Astrocyte (in vitro differentiated cells and primary cell): ENCODE data around the gene ICE1. TPM values are rescaled to one million over a fixed set of nuclear protein-coding genes. Genes with fewer than 3 reads are reported as not detected.

Experiments
- DNase-seq: peaks from one replicate; pipeline ENCODE4 v3.0.0-alpha.2; 2010; ENCODE audit warnings: low read depth
- FAIRE-seq: peaks from 2 replicates; lab custom pipeline; 2011; peaks lifted over from hg19 to GRCh38; lab: Jason Lieb, UNC
- H2AFZ ChIP-seq: 2 replicates; pipeline ENCODE4 v1.6.0; 2012; ENCODE audit warnings: low read depth, low read length, inconsistent platforms
- H3K27ac ChIP-seq: 2 replicates; pipeline ENCODE4 v1.5.1; 2011; ENCODE audit warnings: low read depth, low read length, inconsistent platforms
- H3K27me3 ChIP-seq: 2 replicates; pipeline ENCODE4 v1.6.0; 2011; ENCODE audit warnings: low read length, inconsistent platforms; ENCODE audit not compliant: insufficient read depth
- H3K36me3 ChIP-seq: 2 replicates; pipeline ENCODE4 v1.5.1; 2011; ENCODE audit warnings: low read length, inconsistent platforms; ENCODE audit not compliant: insufficient read depth
- H3K4me1 ChIP-seq: 2 replicates; pipeline ENCODE4 v1.5.1; 2011; ENCODE audit warnings: low read length, inconsistent platforms; ENCODE audit not compliant: insufficient read depth
- H3K4me2 ChIP-seq: 2 replicates; pipeline ENCODE4 v1.6.0; 2012; ENCODE audit warnings: low read length, inconsistent platforms
- H3K4me3 ChIP-seq: 2 replicates; pipeline ENCODE4 v1.5.1; 2011; ENCODE audit warnings: low read depth, mild to moderate bottlenecking, low read length, inconsistent platforms; ENCODE audit not compliant: insufficient read depth
- H3K79me2 ChIP-seq: 2 replicates; pipeline ENCODE4 v1.6.0; 2012; ENCODE audit warnings: mild to moderate bottlenecking, low read length, inconsistent platforms; ENCODE audit not compliant: insufficient read depth
- H3K9ac ChIP-seq: 2 replicates; pipeline ENCODE4 v1.6.0; 2012; ENCODE audit warnings: mild to moderate bottlenecking, low read length, inconsistent platforms
- H3K9me3 ChIP-seq: 2 replicates; pipeline ENCODE4 v1.5.1; 2012; ENCODE audit warnings: low read depth, mild to moderate bottlenecking, low read length, inconsistent platforms; ENCODE audit not compliant: insufficient read depth
- H4K20me1 ChIP-seq: 2 replicates; pipeline ENCODE4 v1.6.0; 2012; ENCODE audit warnings: low read length, inconsistent platforms; ENCODE audit not compliant: insufficient read depth
- H3K27ac Mint-ChIP-seq: one replicate; pipeline ENCODE4 v1.8.0; 2021; ENCODE audit warnings: mild to moderate bottlenecking, mixed read lengths; ENCODE audit not compliant: unreplicated experiment
- H3K27me3 Mint-ChIP-seq: one replicate; pipeline ENCODE4 v1.8.0; 2021; ENCODE audit warnings: low read depth, mixed read lengths; ENCODE audit not compliant: unreplicated experiment
- H3K36me3 Mint-ChIP-seq: one replicate; pipeline ENCODE4 v1.8.0; 2021; ENCODE audit warnings: low read depth, mixed read lengths; ENCODE audit not compliant: unreplicated experiment
- H3K4me1 Mint-ChIP-seq: one replicate; pipeline ENCODE4 v1.8.0; 2021; ENCODE audit warnings: low read depth, mixed read lengths; ENCODE audit not compliant: unreplicated experiment
- H3K4me3 Mint-ChIP-seq: one replicate; pipeline ENCODE4 v1.8.0; 2021; ENCODE audit warnings: mild to moderate bottlenecking, moderate library complexity, mixed read lengths; ENCODE audit not compliant: unreplicated experiment
- H3K9me3 Mint-ChIP-seq: one replicate; pipeline ENCODE4 v1.8.0; 2021; ENCODE audit warnings: mild to moderate bottlenecking, mixed read lengths; ENCODE audit not compliant: unreplicated experiment
- CTCF ChIP-seq: IDR thresholded peaks from 2 replicates; pipeline ENCODE4 v1.5.1; 2011; ENCODE audit warnings: low read depth, mild to moderate bottlenecking, inconsistent platforms, low read length, moderate library complexity; ENCODE audit not compliant: insufficient read depth
- EZH2 ChIP-seq: IDR thresholded peaks from 2 replicates; pipeline ENCODE4 v1.6.1; 2012; ENCODE audit warnings: mild to moderate bottlenecking, low read length, inconsistent platforms; ENCODE audit not compliant: insufficient read depth
- total RNA-seq: library from RNA; stranded (reverse); gene quantifications from 2 replicates; pipeline ENCODE4 v1.2.1, GENCODE V29; 2021

ICE1 gene
- total RNA-seq, 1 donor from 2014 or later: 40.3 TPM

- peaks cover 4% of the 10 kb centered on the region for H3K9me3 ChIP-seq
- H4K20me1 ChIP-seq: no peaks in the 10 kb centered on the region
- no peaks in the 10 kb centered on the region for H3K4me1 ChIP-seq
- H3K79me2 ChIP-seq: no peaks in the 10 kb centered on the region
- H3K36me3 ChIP-seq: no peaks in the 10 kb centered on the region
- H3K4me3 ChIP-seq: no peak overlapping the region
- H2AFZ ChIP-seq: no peak overlapping the region
- no peak for TF ChIP-seq CTCF
- no peak for TF ChIP-seq EZH2
- Mint-ChIP-seq H3K4me3 (no peak overlapping the region), H3K36me3 (no peaks in the 10 kb centered on the region), H3K9me3 (peaks cover 6% of the 10 kb centered on the region), H3K4me1 (no peaks in the 10 kb centered on the region), H3K27ac (no peak overlapping the region), H3K27me3 (peaks cover 7% of the 10 kb centered on the region)
- FAIRE-seq (no peak), DNase-seq (no peak)
- no peak overlapping the region for H3K4me2 ChIP-seq
- no peaks in the 10 kb centered on the region for H3K27me3 ChIP-seq
- H3K9ac ChIP-seq: no peak overlapping the region
- H3K27ac ChIP-seq: no peak overlapping the region
These were observed 83.3 kb downstream of the ICE1 start for GRCh38 chr5:5505815-5506214.

GRCh38 chr5:5508391-5508790 lies 85.9 kb downstream of the ICE1 start:
- H3K36me3 Mint-ChIP-seq: no peaks in the 10 kb centered on the region
- peaks cover 2% of the 10 kb centered on the region for H3K9me3 Mint-ChIP-seq

More at GRCh38 chr5:5508391-5508790, 85.9 kb downstream of the ICE1 start:
- Histone ChIP-seq H3K79me2 (no peaks in the 10 kb centered on the region), H3K4me2 (no peak overlapping the region), H4K20me1 (no peaks in the 10 kb centered on the region), H3K27me3 (no peaks in the 10 kb centered on the region), H3K36me3 (no peaks in the 10 kb centered on the region), H2AFZ (no peak overlapping the region), H3K9me3 (peaks cover 4% of the 10 kb centered on the region), H3K4me3 (no peak overlapping the region), H3K9ac (no peak overlapping the region), H3K27ac (no peak overlapping the region), H3K4me1 (no peaks in the 10 kb centered on the region)
- Mint-ChIP-seq H3K27me3 (peaks cover 7% of the 10 kb centered on the region), H3K4me3 (no peak overlapping the region), H3K27ac (no peak overlapping the region), H3K4me1 (no peaks in the 10 kb centered on the region)
- TF ChIP-seq EZH2 (no peak), CTCF (no peak)
- FAIRE-seq (no peak), DNase-seq (no peak)
